ENCODE data around the gene MANEAL.

DNA sequence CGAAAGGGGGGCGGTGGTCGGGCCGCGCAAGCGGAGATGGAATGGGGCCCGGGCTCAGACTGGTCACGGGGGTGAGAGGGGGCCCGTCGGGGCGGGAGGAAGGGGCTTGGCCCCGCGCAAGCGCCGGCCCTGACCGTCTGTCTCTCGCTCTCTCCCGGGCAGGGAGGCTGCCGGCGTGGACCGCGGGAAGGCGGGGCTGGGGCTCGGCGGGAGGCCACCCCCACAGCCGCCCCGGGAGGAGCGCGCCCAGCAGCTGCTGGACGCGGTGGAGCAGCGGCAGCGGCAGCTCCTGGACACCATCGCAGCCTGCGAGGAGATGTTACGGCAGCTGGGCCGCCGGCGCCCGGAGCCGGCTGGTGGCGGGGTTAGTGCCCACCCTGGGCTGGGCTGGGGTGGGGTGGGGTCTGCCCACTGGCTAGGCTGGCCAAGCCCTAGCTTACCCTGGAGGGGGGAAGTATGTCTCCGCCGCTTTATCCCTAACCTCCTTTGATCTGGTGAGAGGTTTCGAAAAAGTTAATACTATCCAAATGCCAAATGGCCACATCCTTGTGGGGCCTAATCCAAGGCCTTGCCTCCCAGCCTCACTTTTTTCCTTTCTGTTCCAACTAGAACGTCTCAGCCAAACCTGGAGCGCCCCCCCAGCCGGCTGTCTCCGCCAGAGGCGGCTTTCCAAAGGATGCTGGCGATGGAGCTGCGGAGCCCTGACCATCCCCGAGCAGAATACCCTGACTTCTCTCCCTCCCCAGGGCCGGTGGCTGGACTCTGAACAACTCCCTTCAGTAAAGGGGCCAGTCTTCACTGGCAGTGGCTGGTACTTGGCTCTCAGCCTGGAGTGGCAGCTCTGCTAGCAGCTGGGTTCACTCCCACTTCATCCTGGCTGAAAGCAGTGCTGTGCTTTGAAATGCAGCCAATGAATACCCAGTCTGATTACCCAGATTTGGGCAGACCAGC is 15.0 kb downstream of the MANEAL start:
- TF ChIP-seq TOX (CRISPR knock-in tag; IDR thresholded peaks at IDR 0.05; ENCODE audit: borderline replicate concordance) (no peak), ISL1 (CRISPR knock-in tag; IDR thresholded peaks at IDR 0.05) (no peak), ZFP3 (CRISPR knock-in tag; IDR thresholded peaks at IDR 0.05) (no peak)
- TF ChIP-seq, protein P1, sequence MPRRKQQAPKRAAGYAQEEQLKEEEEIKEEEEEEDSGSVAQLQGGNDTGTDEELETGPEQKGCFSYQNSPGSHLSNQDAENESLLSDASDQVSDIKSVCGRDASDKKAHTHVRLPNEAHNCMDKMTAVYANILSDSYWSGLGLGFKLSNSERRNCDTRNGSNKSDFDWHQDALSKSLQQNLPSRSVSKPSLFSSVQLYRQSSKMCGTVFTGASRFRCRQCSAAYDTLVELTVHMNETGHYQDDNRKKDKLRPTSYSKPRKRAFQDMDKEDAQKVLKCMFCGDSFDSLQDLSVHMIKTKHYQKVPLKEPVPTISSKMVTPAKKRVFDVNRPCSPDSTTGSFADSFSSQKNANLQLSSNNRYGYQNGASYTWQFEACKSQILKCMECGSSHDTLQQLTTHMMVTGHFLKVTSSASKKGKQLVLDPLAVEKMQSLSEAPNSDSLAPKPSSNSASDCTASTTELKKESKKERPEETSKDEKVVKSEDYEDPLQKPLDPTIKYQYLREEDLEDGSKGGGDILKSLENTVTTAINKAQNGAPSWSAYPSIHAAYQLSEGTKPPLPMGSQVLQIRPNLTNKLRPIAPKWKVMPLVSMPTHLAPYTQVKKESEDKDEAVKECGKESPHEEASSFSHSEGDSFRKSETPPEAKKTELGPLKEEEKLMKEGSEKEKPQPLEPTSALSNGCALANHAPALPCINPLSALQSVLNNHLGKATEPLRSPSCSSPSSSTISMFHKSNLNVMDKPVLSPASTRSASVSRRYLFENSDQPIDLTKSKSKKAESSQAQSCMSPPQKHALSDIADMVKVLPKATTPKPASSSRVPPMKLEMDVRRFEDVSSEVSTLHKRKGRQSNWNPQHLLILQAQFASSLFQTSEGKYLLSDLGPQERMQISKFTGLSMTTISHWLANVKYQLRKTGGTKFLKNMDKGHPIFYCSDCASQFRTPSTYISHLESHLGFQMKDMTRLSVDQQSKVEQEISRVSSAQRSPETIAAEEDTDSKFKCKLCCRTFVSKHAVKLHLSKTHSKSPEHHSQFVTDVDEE (CRISPR knock-in tag; IDR thresholded peaks at IDR 0.05), result no peak
- TF ChIP-seq, protein P2, sequence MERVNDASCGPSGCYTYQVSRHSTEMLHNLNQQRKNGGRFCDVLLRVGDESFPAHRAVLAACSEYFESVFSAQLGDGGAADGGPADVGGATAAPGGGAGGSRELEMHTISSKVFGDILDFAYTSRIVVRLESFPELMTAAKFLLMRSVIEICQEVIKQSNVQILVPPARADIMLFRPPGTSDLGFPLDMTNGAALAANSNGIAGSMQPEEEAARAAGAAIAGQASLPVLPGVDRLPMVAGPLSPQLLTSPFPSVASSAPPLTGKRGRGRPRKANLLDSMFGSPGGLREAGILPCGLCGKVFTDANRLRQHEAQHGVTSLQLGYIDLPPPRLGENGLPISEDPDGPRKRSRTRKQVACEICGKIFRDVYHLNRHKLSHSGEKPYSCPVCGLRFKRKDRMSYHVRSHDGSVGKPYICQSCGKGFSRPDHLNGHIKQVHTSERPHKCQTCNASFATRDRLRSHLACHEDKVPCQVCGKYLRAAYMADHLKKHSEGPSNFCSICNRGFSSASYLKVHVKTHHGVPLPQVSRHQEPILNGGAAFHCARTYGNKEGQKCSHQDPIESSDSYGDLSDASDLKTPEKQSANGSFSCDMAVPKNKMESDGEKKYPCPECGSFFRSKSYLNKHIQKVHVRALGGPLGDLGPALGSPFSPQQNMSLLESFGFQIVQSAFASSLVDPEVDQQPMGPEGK (CRISPR knock-in tag; IDR thresholded peaks at IDR 0.05; ENCODE audit: borderline replicate concordance), result no peak

Data from SK-N-SH treated with all-trans-retinoic acid at 6 μM for 48 hours (cell line).